Transverse colon (tissue), 4 donors: ENCODE results near the gene HLA-DQA1. TPM values are rescaled to one million over a fixed set of nuclear protein-coding genes. Genes with fewer than 3 reads are reported as not detected.

Source experiments
- DNase-seq: peaks from one replicate; pipeline ENCODE4 v3.0.0-alpha.2; 2019
- H3K27ac ChIP-seq, 4 donors: fragments of 200-600 bp; sonication (generic); 2 replicates each; pipeline ENCODE4 v1.5.1; 2016 to 2018; ENCODE audit warnings: inconsistent platforms in 4 of 4
- H3K27me3 ChIP-seq: fragments of 200-600 bp; sonication (generic); 2 replicates; pipeline ENCODE4 v1.5.1; 2017; ENCODE audit warnings: inconsistent platforms
- H3K36me3 ChIP-seq, 4 donors: fragments of 200-600 bp; sonication (generic); 2 replicates each; pipeline ENCODE4 v1.5.1; 2017 to 2019; ENCODE audit warnings: inconsistent platforms in 4 of 4
- H3K4me1 ChIP-seq, 4 donors: fragments of 200-600 bp; sonication (generic); 2 replicates each; pipeline ENCODE4 v1.5.1; 2017 to 2020; ENCODE audit warnings: inconsistent platforms in 4 of 4
- H3K4me3 ChIP-seq, 4 donors: fragments of 200-600 bp; sonication (generic); 1 replicate in 1 of 4; 2 replicates in 3 of 4; pipeline versions ENCODE4 v1.5.1 to v1.6.1; 2017 to 2019; ENCODE audit warnings: inconsistent platforms in 4 of 4
- H3K9me3 ChIP-seq, 2 donors: fragments of 200-600 bp; sonication (generic); 2 replicates each; pipeline ENCODE4 v1.5.1; 2017 to 2019; ENCODE audit warnings: inconsistent platforms in 2 of 2
- CTCF ChIP-seq, 5 experiments: fragments of 200-600 bp in 3 of 5; fragments of 450-650 bp in 2 of 5; sonication (generic) in 3 of 5; IDR thresholded peaks; 1 replicate in 2 of 5; 2 replicates in 3 of 5; pipeline ENCODE4 v1.5.1; 2016 to 2017; ENCODE audit warnings: antibody characterized with exemption in 5 of 5, inconsistent platforms in 3 of 5, mild to moderate bottlenecking in 2 of 5, moderate library complexity in 1 of 5
- EP300 ChIP-seq: sonication (generic); formaldehyde crosslinking; IDR thresholded peaks from one replicate; pipeline ENCODE4 v1.6.1; 2017; ENCODE audit warnings: antibody characterized with exemption, low read depth
- POLR2A ChIP-seq: fragments of 450-650 bp; IDR thresholded peaks from one replicate; pipeline ENCODE4 v1.6.1; 2016; ENCODE audit warnings: antibody characterized with exemption, mild to moderate bottlenecking, moderate library complexity
- POLR2AphosphoS5 ChIP-seq, 3 donors: sonication (generic); formaldehyde crosslinking; IDR thresholded peaks; one replicate each; pipeline ENCODE4 v1.6.1; 2016; ENCODE audit warnings: antibody characterized with exemption in 3 of 3
- WGBS, 2 donors: methylation state at CpG; one replicate each; pipeline ENCODE4 v1.1.5; 2018; ENCODE audit warnings: low coverage in 1 of 2; 5-methylcytosine and 5-hydroxymethylcytosine counted together
- in situ Hi-C, 4 donors: fragments of 200-750 bp; cut with MboI; loops; one replicate each; pipeline versions ENCODE4 v1.15.0 to v1.15.1; 2017; ENCODE audit warnings: low sequenced_read_pairs in 3 of 4, low pct_ligation_motif_present in 1 of 4, low pct_unique_long_range_greater_than_20kb in 1 of 4
- intact Hi-C: fragments of 100-400 bp; cut with DNase I; formaldehyde crosslinking; loops from one replicate; pipeline ENCODE4 v1.15.1; 2023; ENCODE audit warnings: low total_unique reads
- total RNA-seq, 4 donors: library from RNA; depleted of rRNA; stranded (reverse); fragments of >200 nt; gene quantifications; one replicate each; pipeline ENCODE4 v1.1.0, GENCODE V29; 2016

Gene HLA-DQA1
- total RNA-seq, 4 donors from 2014 or later = 0.41 to 4.5 (median 3.2) TPM; not detected in 1

GRCh38 chr6:32597024-32597423 is 40.2 kb upstream of the HLA-DQA1 start:
- intact Hi-C loops (no loop called here), in situ Hi-C loops (loop anchor here in 1 of 4 donors (25.0 kb wide), 1 partner anchor 110 kb away; no protein-coding TSS in a partner anchor)
- DNase-seq = no peak
- no peak overlapping the region for H3K4me3 ChIP-seq
- H3K27ac ChIP-seq = no peak overlapping the region
- H3K9me3 ChIP-seq = no peaks in the 10 kb centered on the region
- TF ChIP-seq POLR2AphosphoS5 (IDR thresholded peaks at IDR 0.05) = no peak
- no peak for TF ChIP-seq EP300
- TF ChIP-seq CTCF (IDR thresholded peaks at IDR 0.05) = no peak
- TF ChIP-seq POLR2A = no peak
- H3K4me1 ChIP-seq = no peaks in the 10 kb centered on the region
- H3K36me3 ChIP-seq = no peaks in the 10 kb centered on the region
- H3K27me3 ChIP-seq = no peaks in the 10 kb centered on the region

DNA sequence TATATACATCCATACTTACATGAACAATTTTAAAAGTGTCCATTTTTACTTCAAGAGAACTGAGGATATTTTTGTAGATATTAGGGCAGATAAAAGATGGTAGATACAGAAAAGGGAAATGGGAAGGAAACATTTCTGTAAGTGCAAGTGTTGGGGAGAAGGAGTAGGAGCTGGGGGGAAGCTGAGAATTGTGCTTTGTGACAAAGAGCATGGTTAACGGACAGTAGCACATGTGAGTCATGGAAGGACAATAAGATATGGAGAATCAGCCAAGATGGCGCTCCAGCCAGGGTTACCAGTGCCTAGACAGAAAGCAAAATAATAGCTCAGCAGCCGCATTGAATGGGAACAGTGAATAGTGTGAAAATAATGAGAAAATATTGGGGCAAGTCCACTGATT is 34.8 kb upstream of the HLA-DQA1 start:
- in situ Hi-C loops (no loop called here), intact Hi-C loops (no loop called here)
- no peak overlapping the region for H3K27ac ChIP-seq
- 61 to 67% methylated on average over 3 of the region's 3 CpGs for WGBS, 2 donors
- no peaks in the 10 kb centered on the region for H3K4me1 ChIP-seq
- no peaks in the 10 kb centered on the region for H3K9me3 ChIP-seq
- no peaks in the 10 kb centered on the region for H3K36me3 ChIP-seq
- TF ChIP-seq EP300 = no peak
- no peak for TF ChIP-seq CTCF (IDR thresholded peaks at IDR 0.05)
- TF ChIP-seq POLR2AphosphoS5 (IDR thresholded peaks at IDR 0.05) = no peak
- no peak for TF ChIP-seq POLR2A
- no peak for DNase-seq
- H3K4me3 ChIP-seq = no peak overlapping the region
- H3K27me3 ChIP-seq = no peaks in the 10 kb centered on the region

DNA sequence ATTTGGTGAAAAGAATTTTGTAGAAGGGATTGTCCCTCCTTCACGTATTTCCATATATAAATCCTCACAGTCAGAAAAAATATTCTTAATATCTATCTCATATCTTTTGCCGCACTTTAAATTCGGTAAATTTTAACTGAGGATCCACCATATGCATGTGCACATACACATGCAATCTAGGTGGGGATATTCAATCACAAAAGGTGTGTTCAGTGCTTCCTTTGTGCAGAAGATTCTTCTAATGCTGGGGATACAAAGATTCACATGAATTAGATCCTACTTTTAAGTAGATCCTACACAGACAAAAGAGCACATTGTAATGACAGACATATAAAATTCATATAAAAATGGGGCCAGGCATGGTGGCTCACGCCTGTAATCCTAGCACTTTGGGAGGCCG is 34.0 kb upstream of the HLA-DQA1 start:
- TF ChIP-seq POLR2A (no peak), POLR2AphosphoS5 (IDR thresholded peaks at IDR 0.05) (no peak), CTCF (IDR thresholded peaks at IDR 0.05) (no peak), EP300 (no peak)
- intact Hi-C loops (no loop called here), in situ Hi-C loops (no loop called here)
- no peak overlapping the region for H3K4me3 ChIP-seq
- no peak for DNase-seq
- no peaks in the 10 kb centered on the region for H3K36me3 ChIP-seq
- no peaks in the 10 kb centered on the region for H3K9me3 ChIP-seq
- H3K4me1 ChIP-seq = no peaks in the 10 kb centered on the region
- H3K27ac ChIP-seq = no peak overlapping the region
- 33 to 67% methylated on average over 3 of the region's 5 CpGs for whole genome bisulfite sequencing, 2 donors
- no peaks in the 10 kb centered on the region for H3K27me3 ChIP-seq

- no peak for DNase-seq
- Histone ChIP-seq H3K27me3 (no peaks in the 10 kb centered on the region), H3K27ac (no peak overlapping the region), H3K4me3 (no peak overlapping the region), H3K36me3 (no peaks in the 10 kb centered on the region), H3K4me1 (no peaks in the 10 kb centered on the region), H3K9me3 (no peaks in the 10 kb centered on the region)
- 5 to 11% methylated on average over 3 of the region's 3 CpGs for WGBS, 2 donors
- in situ Hi-C loops (no loop called here), intact Hi-C loops (no loop called here)
- TF ChIP-seq POLR2AphosphoS5 (IDR thresholded peaks at IDR 0.05) (no peak), EP300 (no peak), CTCF (IDR thresholded peaks at IDR 0.05) (no peak), POLR2A (no peak)
These were observed 33.3 kb upstream of the HLA-DQA1 start for GRCh38 chr6:32603888-32604287.
